GM08714 (cell line): ENCODE measurements around the gene HLCS.

Source experiments
- H3K4me3 ChIP-seq: fragments of 200-500 bp; sonication (Bioruptor generic); 2 replicates; pipeline ENCODE4 v1.5.1; 2014; ENCODE audit warnings: mild to moderate bottlenecking, low read length, inconsistent platforms
- ZNF274 ChIP-seq: IDR thresholded peaks from 2 replicates; pipeline ENCODE4 v1.6.1; 2012; ENCODE audit warnings: mild to moderate bottlenecking, low read depth, low read length

HLCS gene

GRCh38 chr21:36874665-36875064 lies 91.8 kb downstream of the HLCS start:
- no peak for TF ChIP-seq ZNF274
- H3K4me3 ChIP-seq, result no peak overlapping the region

- TF ChIP-seq ZNF274, result no peak
- no peak overlapping the region for H3K4me3 ChIP-seq
These were observed 93.0 kb downstream of the HLCS start for GRCh38 chr21:36873513-36873912.

- TF ChIP-seq ZNF274, result no peak
- H3K4me3 ChIP-seq, result no peak overlapping the region
These were observed 99.1 kb downstream of the HLCS start for GRCh38 chr21:36867291-36867905.

GRCh38 chr21:36866419-36866818 lies 100.0 kb downstream of the HLCS start:
- H3K4me3 ChIP-seq, result no peak overlapping the region
- TF ChIP-seq ZNF274, result no peak

- no peak for TF ChIP-seq ZNF274
- no peak overlapping the region for H3K4me3 ChIP-seq
These were observed 101.5 kb downstream of the HLCS start for GRCh38 chr21:36864974-36865373.

- H3K4me3 ChIP-seq, result no peak overlapping the region
- no peak for TF ChIP-seq ZNF274
These were observed 103.2 kb downstream of the HLCS start for GRCh38 chr21:36863260-36863659.

GRCh38 chr21:36861595-36862323 lies 104.7 kb downstream of the HLCS start:
- no peak for TF ChIP-seq ZNF274
- H3K4me3 ChIP-seq, result no peak overlapping the region

GRCh38 chr21:36860736-36861594 lies 105.5 kb downstream of the HLCS start:
- no peak overlapping the region for H3K4me3 ChIP-seq
- TF ChIP-seq ZNF274, result no peak

- no peak for TF ChIP-seq ZNF274
- no peak overlapping the region for H3K4me3 ChIP-seq
These were observed 106.5 kb downstream of the HLCS start for GRCh38 chr21:36859744-36860501.

GRCh38 chr21:36858320-36858957 lies 108.0 kb downstream of the HLCS start:
- H3K4me3 ChIP-seq, result no peak overlapping the region
- no peak for TF ChIP-seq ZNF274

GRCh38 chr21:36856643-36857042 lies 109.8 kb downstream of the HLCS start:
- no peak overlapping the region for H3K4me3 ChIP-seq
- no peak for TF ChIP-seq ZNF274

- H3K4me3 ChIP-seq, result no peak overlapping the region
- no peak for TF ChIP-seq ZNF274
These were observed 112.1 kb downstream of the HLCS start for GRCh38 chr21:36854391-36854790.

- H3K4me3 ChIP-seq, result no peak overlapping the region
- TF ChIP-seq ZNF274, result no peak
These were observed 113.6 kb downstream of the HLCS start for GRCh38 chr21:36852864-36853263.

- no peak for TF ChIP-seq ZNF274
- no peak overlapping the region for H3K4me3 ChIP-seq
These were observed 114.2 kb downstream of the HLCS start for GRCh38 chr21:36852293-36852692.
